ENCODE results near the gene WDR53. TPM values are rescaled to one million over a fixed set of nuclear protein-coding genes. Genes with fewer than 3 reads are reported as not detected.
"Not testable (repeated sequence)": the region's sequence is repeated elsewhere in the genome, so short reads cannot be mapped to it uniquely, and the experiment has no call there.

The WDR53 gene
- total RNA-seq, 2 experiments from 2014 or later = 10.8 to 16.5 TPM

DNA sequence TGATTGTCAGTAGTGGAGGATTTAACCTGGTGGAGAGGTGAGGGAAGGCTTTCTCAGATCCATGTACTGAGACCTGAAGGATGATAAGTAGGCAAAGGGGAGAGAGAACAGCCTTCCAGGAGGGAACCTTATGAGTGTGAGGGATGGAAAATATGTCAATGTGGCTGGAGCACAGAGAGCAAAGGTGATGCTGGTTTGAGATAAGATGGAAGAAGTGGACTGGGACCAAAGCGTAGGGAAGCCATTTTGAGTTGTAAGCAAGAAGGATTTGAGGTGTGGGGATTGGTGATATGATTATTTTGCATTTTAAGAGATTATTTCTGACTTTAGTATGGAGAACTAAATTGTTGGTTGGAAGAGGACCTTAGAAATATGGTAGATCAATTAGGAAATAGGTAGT lies 4.0 kb upstream of the WDR53 start:
- Histone ChIP-seq H3K4me2 (ENCODE audit: low read length) (peak overlapping the region; percentile 28; the same call in 1 of the 2 replicates), H3K79me2 (ENCODE audit: insufficient read depth, low read depth, low read length) (peaks cover 88% of the 10 kb centered on the region), H3K9me3 (ENCODE audit: low read length) (no peaks in the 10 kb centered on the region), H3K4me1 (ENCODE audit: insufficient read depth, low read length, poor library complexity, severe bottlenecking) (peaks cover 23% of the 10 kb centered on the region), H3K9me2 (ENCODE audit: insufficient read depth, low read length) (no peaks in the 10 kb centered on the region), H3K27ac (ENCODE audit: low read depth, low read length, poor library complexity, severe bottlenecking) (no peak overlapping the region), H4K20me1 (ENCODE audit: insufficient read depth, low read length) (peaks cover 16% of the 10 kb centered on the region; the same call in 1 of the 2 replicates), H3K36me3 (ENCODE audit: insufficient read depth, low read length) (peaks cover 1% of the 10 kb centered on the region), H3K4me3 (ENCODE audit: low read depth, low read length, poor library complexity, severe bottlenecking) (no peak overlapping the region), H2AFZ (ENCODE audit: low read length) (no peak overlapping the region)
- TF ChIP-seq EZH2phosphoT487 (IDR thresholded peaks at IDR 0.05; ENCODE audit: borderline replicate concordance, low read depth, low read length) (no peak), CTCF (conservative IDR thresholded peaks at IDR 0.05; ENCODE audit: low read length) (no peak)
- no TSS peak for BruUV-seq (replicated peaks)
- ChIA-PET CTCF (ENCODE audit: unreplicated experiment) (no interaction called here), POLR2A (interaction anchor here (1.4 kb wide), 1 partner anchor 12 kb away, joined by 5 read pairs; no protein-coding TSS in a partner anchor)
- intact Hi-C loops (cut with micrococcal nuclease; ENCODE audit: unreplicated experiment) = no loop called here
- DNase-seq (ENCODE audit: low spot score) = no peak

DNA sequence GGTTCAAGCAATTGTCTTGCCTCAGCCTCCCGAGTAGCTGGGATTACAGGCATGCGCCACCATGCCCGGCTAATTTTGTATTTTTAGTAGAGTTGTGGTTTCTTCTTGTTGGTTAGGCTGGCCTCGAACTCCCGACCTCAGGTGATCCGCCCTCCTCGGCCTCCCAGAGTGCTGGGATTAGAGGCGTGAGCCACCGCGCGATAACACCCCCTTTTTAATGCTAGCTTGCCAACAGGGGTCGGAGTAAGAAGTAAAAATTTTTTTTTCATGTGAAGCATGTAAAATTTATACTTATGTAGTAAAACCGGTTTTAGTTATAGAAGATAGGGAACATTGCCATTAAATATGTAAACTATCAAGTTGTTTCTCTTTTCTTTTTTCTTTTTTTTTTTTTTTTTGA lies 2.0 kb upstream of the WDR53 start:
- H3K9me3 ChIP-seq (ENCODE audit: low read length); intact Hi-C loops (cut with micrococcal nuclease; ENCODE audit: unreplicated experiment); DNase-seq (ENCODE audit: low spot score); H3K9me2 ChIP-seq (ENCODE audit: insufficient read depth, low read length); BruUV-seq (replicated peaks); H3K4me3 ChIP-seq (ENCODE audit: low read depth, low read length, poor library complexity, severe bottlenecking); H3K27ac ChIP-seq (ENCODE audit: low read depth, low read length, poor library complexity, severe bottlenecking); H2AFZ ChIP-seq (ENCODE audit: low read length); CTCF ChIA-PET (ENCODE audit: unreplicated experiment): not testable (repeated sequence)
- peak overlapping the region; percentile 93 for H3K4me2 ChIP-seq (ENCODE audit: low read length)
- POLR2A ChIA-PET = interaction anchor here (0.7 kb wide), 1 partner anchor 63 kb away, joined by 8 read pairs; no protein-coding TSS in a partner anchor
- peaks cover 28% of the 10 kb centered on the region for H3K4me1 ChIP-seq (ENCODE audit: insufficient read depth, low read length, poor library complexity, severe bottlenecking)
- H3K36me3 ChIP-seq (ENCODE audit: insufficient read depth, low read length) = peaks cover 13% of the 10 kb centered on the region; the same call in 1 of the 2 replicates
- peaks cover 72% of the 10 kb centered on the region for H3K79me2 ChIP-seq (ENCODE audit: insufficient read depth, low read depth, low read length)
- H4K20me1 ChIP-seq (ENCODE audit: insufficient read depth, low read length) = peaks cover 16% of the 10 kb centered on the region; the same call in 1 of the 2 replicates

DNA sequence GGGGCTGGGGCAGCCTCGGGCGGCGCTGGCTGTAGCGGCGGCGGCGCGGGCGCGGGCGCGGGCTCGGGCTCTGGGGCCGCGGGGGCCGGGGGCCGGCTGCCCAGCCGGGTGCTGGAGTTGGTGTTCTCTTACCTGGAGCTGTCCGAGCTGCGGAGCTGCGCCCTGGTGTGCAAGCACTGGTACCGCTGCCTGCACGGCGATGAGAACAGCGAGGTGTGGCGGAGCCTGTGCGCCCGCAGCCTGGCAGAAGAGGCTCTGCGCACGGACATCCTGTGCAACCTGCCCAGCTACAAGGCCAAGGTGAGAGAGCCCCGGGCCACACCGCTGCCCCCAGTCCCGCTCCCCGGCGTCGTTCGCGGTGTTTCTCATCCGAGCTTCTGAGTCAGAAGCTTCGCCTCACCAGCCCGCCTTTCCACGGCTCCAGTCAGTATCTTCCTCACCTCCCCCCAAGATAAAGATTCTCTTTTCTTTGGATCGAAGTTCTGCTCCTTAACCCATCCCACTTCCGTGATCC lies 706 bp upstream of the WDR53 start:
- Histone ChIP-seq H3K27ac (ENCODE audit: low read depth, low read length, poor library complexity, severe bottlenecking) (peak overlapping the region; percentile 52), H3K4me2 (ENCODE audit: low read length) (peak overlapping the region; percentile 93), H3K4me3 (ENCODE audit: low read depth, low read length, poor library complexity, severe bottlenecking) (peak overlapping the region; percentile 85), H3K9me2 (ENCODE audit: insufficient read depth, low read length) (no peaks in the 10 kb centered on the region), H3K36me3 (ENCODE audit: insufficient read depth, low read length) (peaks cover 20% of the 10 kb centered on the region; the same call in 1 of the 2 replicates), H4K20me1 (ENCODE audit: insufficient read depth, low read length) (peaks cover 16% of the 10 kb centered on the region; the same call in 1 of the 2 replicates), H3K9me3 (ENCODE audit: low read length) (no peaks in the 10 kb centered on the region), H2AFZ (ENCODE audit: low read length) (peak overlapping the region; percentile 69; the same call in 1 of the 2 replicates), H3K4me1 (ENCODE audit: insufficient read depth, low read length, poor library complexity, severe bottlenecking) (peaks cover 28% of the 10 kb centered on the region), H3K79me2 (ENCODE audit: insufficient read depth, low read depth, low read length) (peaks cover 61% of the 10 kb centered on the region)
- ChIA-PET CTCF (ENCODE audit: unreplicated experiment) (no interaction called here), POLR2A (interaction anchor here (1.0 to 1.1 kb wide), 2 partner anchors 11 to 23 kb away, joined by 3 to 5 read pairs; no protein-coding TSS in a partner anchor)
- BruUV-seq (replicated peaks) = no TSS peak
- TF ChIP-seq CTCF (conservative IDR thresholded peaks at IDR 0.05; ENCODE audit: low read length) = no peak
- no peak for TF ChIP-seq EZH2phosphoT487 (IDR thresholded peaks at IDR 0.05; ENCODE audit: borderline replicate concordance, low read depth, low read length)
- intact Hi-C loops (cut with micrococcal nuclease; ENCODE audit: unreplicated experiment) = loop anchor here (2.0 kb wide), 1 partner anchor 66 kb away; the partner anchor contains the start of gene RNF168
- DNase-seq (ENCODE audit: low spot score) = peak; percentile 71

All from OCI-LY7 (cell line).